ENCODE data around the gene MYBPC2.

- no peak for TF ChIP-seq CTCF (IDR thresholded peaks at IDR 0.05)
- no peak for TF ChIP-seq POLR2A (IDR thresholded peaks at IDR 0.05)
These were observed 47.8 kb downstream of the MYBPC2 start for GRCh38 chr19:50480281-50481111.

Data from lower leg skin (tissue), 3 donors.